K562 (cell line): Measurements from ENCODE around the gene AIMP2. TPM values are rescaled to one million over a fixed set of nuclear protein-coding genes. Genes with fewer than 3 reads are reported as not detected.

ENCODE experiments used
- CAMTA2 ChIP-seq: fragments of 250-450 bp; sonication (Bioruptor Pico); conservative IDR thresholded peaks from 2 replicates; pipeline ENCODE4 v1.5.1; 2022
- CC2D1A ChIP-seq: fragments of 450-650 bp; IDR thresholded peaks from 2 replicates; pipeline ENCODE4 v1.6.1; 2017; ENCODE audit warnings: mild to moderate bottlenecking
- CEBPB ChIP-seq: fragments of 450-650 bp; IDR thresholded peaks from 2 replicates; pipeline ENCODE4 v1.6.1; 2016; ENCODE audit warnings: missing genetic modification characterization, missing compliant biosample characterization
- CREB3L1 ChIP-seq: fragments of 450-650 bp; IDR thresholded peaks from 2 replicates; pipeline ENCODE4 v1.6.1; 2014; ENCODE audit warnings: low read depth, mild to moderate bottlenecking, moderate library complexity, borderline replicate concordance
- ELK3 ChIP-seq: fragments of 450-650 bp; formaldehyde crosslinking; IDR thresholded peaks from 2 replicates; pipeline ENCODE4 v1.4.0; 2020; ENCODE audit warnings: mild to moderate bottlenecking
- FUS ChIP-seq: fragments of 200-400 bp; formaldehyde crosslinking; optimal IDR thresholded peaks from 2 replicates; pipeline ENCODE3; 2017; ENCODE audit warnings: low read depth, low read length
- GATAD2A ChIP-seq: fragments of 450-650 bp; IDR thresholded peaks from 2 replicates; pipeline ENCODE4 v1.6.1; 2017
- HDAC2 ChIP-seq: fragments of 450-650 bp; IDR thresholded peaks from 2 replicates; pipeline ENCODE4 v1.6.1; 2016; ENCODE audit warnings: mild to moderate bottlenecking
- MEIS2 ChIP-seq: fragments of 450-650 bp; IDR thresholded peaks from 2 replicates; pipeline ENCODE4 v1.6.1; 2014; ENCODE audit warnings: mild to moderate bottlenecking; ENCODE audit not compliant: partially characterized antibody
- MIER1 ChIP-seq: fragments of 450-650 bp; IDR thresholded peaks from 2 replicates; pipeline ENCODE4 v1.6.1; 2016; ENCODE audit warnings: antibody characterized with exemption, mild to moderate bottlenecking, low read depth
- NR2C1 ChIP-seq, 2 experiments: fragments of 450-650 bp; IDR thresholded peaks; 2 replicates each; pipeline ENCODE4 v1.6.1; 2017; ENCODE audit warnings: mild to moderate bottlenecking in 2 of 2, antibody characterized with exemption in 1 of 2, inconsistent platforms in 1 of 2, missing compliant biosample characterization in 1 of 2, missing genetic modification characterization in 1 of 2
- PTTG1 ChIP-seq: fragments of 450-650 bp; IDR thresholded peaks from 2 replicates; pipeline ENCODE4 v1.6.1; 2016; ENCODE audit warnings: low read depth, mild to moderate bottlenecking, missing genetic modification characterization, missing compliant biosample characterization
- RBM25 ChIP-seq: fragments of 200-400 bp; formaldehyde crosslinking; IDR thresholded peaks from 2 replicates; pipeline ENCODE4 v1.6.1; 2018; ENCODE audit warnings: low read length, low read depth, moderate library complexity; ENCODE audit not compliant: severe bottlenecking
- SMAD3 ChIP-seq: fragments of 450-650 bp; formaldehyde crosslinking; conservative IDR thresholded peaks from 2 replicates; pipeline ENCODE4 v1.4.0; 2020; ENCODE audit warnings: mild to moderate bottlenecking
- SRSF1 ChIP-seq: fragments of 200-400 bp; formaldehyde crosslinking; IDR thresholded peaks from 2 replicates; pipeline ENCODE4 v1.6.1; 2017; ENCODE audit warnings: mild to moderate bottlenecking, low read depth, low read length, moderate library complexity
- TFE3 ChIP-seq: fragments of 450-650 bp; formaldehyde crosslinking; IDR thresholded peaks from 2 replicates; pipeline ENCODE4 v1.4.0; 2020; ENCODE audit warnings: mild to moderate bottlenecking, mixed read lengths
- ZNF280B ChIP-seq: fragments of 250-450 bp; sonication (Bioruptor Pico); IDR thresholded peaks from 2 replicates; pipeline ENCODE4 v1.5.1; 2021; ENCODE audit warnings: mild to moderate bottlenecking
- ZNF395 ChIP-seq: fragments of 200-800 bp; sonication (Bioruptor generic); IDR thresholded peaks from 2 replicates; pipeline ENCODE4 v1.6.1; 2017; ENCODE audit warnings: missing genetic modification characterization, missing compliant biosample characterization
- ZNF512 ChIP-seq: IDR thresholded peaks from 2 replicates; pipeline ENCODE4 v1.6.1; 2016; ENCODE audit warnings: missing genetic modification characterization, missing compliant biosample characterization
- ZSCAN32 ChIP-seq: fragments of 450-650 bp; formaldehyde crosslinking; IDR thresholded peaks from 2 replicates; pipeline ENCODE4 v1.4.0; 2020; ENCODE audit warnings: mild to moderate bottlenecking, moderate library complexity
- polyA plus RNA-seq, 8 experiments: library from polyadenylated mRNA; depleted of rRNA in 4 of 8; stranded (reverse) in 5 of 8; unstranded in 3 of 8; fragments of >200 nt; fragmentation: Nextera tagmentation in 2 of 8; fragmentation: Illumina TruSeq in 1 of 8; extraction: Ambion mirVana in 2 of 8; extraction: Trizol in 1 of 8; gene quantifications; 2 replicates each; pipeline versions ENCODE4 v1.2.1 to v1.2.3, GENCODE V29; 2011 to 2014; ENCODE audit warnings: inconsistent platforms in 1 of 8, missing spikeins in 1 of 8
- total RNA-seq, 7 experiments: library from RNA; depleted of rRNA in 6 of 7; stranded (reverse); fragments of >200 nt in 6 of 7; fragmentation: Illumina TruSeq in 2 of 7; extraction: Trizol in 2 of 7; gene quantifications; 2 replicates each; pipeline versions ENCODE4 v1.2.1 to v1.2.3, GENCODE V29; 2011 to 2021; ENCODE audit warnings: low replicate concordance in 1 of 7

The AIMP2 gene
- total and polyA plus RNA-seq, 9 of the 15 experiments (the other 6 are each of a cell fraction or from before 2014, with no cell fraction given): 47.5 to 84.9 (median 63.5) TPM

GRCh38 chr7:6056616-6057015 is 47.5 kb downstream of the AIMP2 start (continued):
- TF ChIP-seq MEIS2 (peak; percentile 54), TFE3 (CRISPR knock-in tag) (no peak), NR2C1 (IDR thresholded peaks at IDR 0.05) (peak; percentile 41; the same call in 1 of the 2 replicates), NR2C1 (tag; IDR thresholded peaks at IDR 0.05) (peak; percentile 47), MIER1 (no peak), HDAC2 (no peak; the same call in 1 of the 2 replicates), ZNF395 (CRISPR knock-in tag) (peak; percentile 86; the same call in 1 of the 2 replicates), CREB3L1 (no peak), SMAD3 (CRISPR knock-in tag) (no peak), PTTG1 (tag) (no peak), GATAD2A (no peak), CC2D1A (peak; percentile 67; the same call in 1 of the 2 replicates), ZSCAN32 (CRISPR knock-in tag) (no peak), ZNF280B (CRISPR knock-in tag) (no peak), CEBPB (tag) (no peak), RBM25 (no peak), ZNF512 (tag) (no peak), FUS (no peak), CAMTA2 (CRISPR knock-in tag) (no peak), SRSF1 (no peak), ELK3 (CRISPR knock-in tag) (no peak)
